Activated T-cell treated with anti-CD3 and anti-CD28 coated beads, Interleukin-2, amount 50 U/mL, for 4 hours (primary cell): ENCODE measurements around the gene OR1I1. TPM values are rescaled to one million over a fixed set of nuclear protein-coding genes. Genes with fewer than 3 reads are reported as not detected.

Experiments used
- ATAC-seq, 2 donors: fragments of 200-7000 bp; cut with Tn5 transposase; one replicate each; pipeline ENCODE4 v1.10.0; 2021
- DNase-seq: peaks from one replicate; pipeline ENCODE4 v3.0.0-alpha.2; 2020
- H3K27me3 Mint-ChIP-seq: one replicate; pipeline ENCODE4 v1.8.0; 2021; ENCODE audit warnings: low read depth, mixed read lengths
- H3K36me3 Mint-ChIP-seq: one replicate; pipeline ENCODE4 v1.8.0; 2022; ENCODE audit warnings: mixed read lengths; ENCODE audit not compliant: insufficient read depth
- H3K4me1 Mint-ChIP-seq: one replicate; pipeline ENCODE4 v1.8.0; 2021; ENCODE audit warnings: low read depth, mixed read lengths
- H3K4me3 Mint-ChIP-seq: one replicate; pipeline ENCODE4 v1.8.0; 2021; ENCODE audit warnings: mild to moderate bottlenecking, moderate library complexity, mixed read lengths
- H3K9me3 Mint-ChIP-seq: one replicate; pipeline ENCODE4 v1.8.0; 2021; ENCODE audit warnings: mixed read lengths
- total RNA-seq, 3 donors: library from RNA; stranded (reverse); gene quantifications; one replicate each; pipeline ENCODE4 v1.2.1, GENCODE V29; 2021

OR1I1 gene
- total RNA-seq, 3 donors from 2014 or later: not detected

DNA sequence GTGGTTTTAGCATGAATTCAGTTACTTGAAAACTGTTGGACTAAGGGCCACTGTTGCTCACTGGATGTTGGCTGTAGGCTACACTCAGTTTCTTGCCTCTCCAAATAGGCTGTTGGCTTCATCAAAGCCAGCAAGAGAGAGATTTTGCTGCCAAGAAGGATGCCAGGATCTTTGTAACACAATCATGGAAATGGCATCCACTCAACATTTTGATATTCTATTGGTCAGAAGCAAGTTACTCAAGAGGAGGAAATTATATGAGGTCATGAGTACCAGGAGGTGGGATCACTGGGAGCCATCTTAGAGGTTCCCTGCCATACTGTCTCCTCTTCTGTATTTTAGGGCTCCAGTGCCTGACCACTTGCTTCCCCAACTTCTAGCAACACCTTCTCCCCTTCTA lies 55.8 kb downstream of the OR1I1 start:
- Mint-ChIP-seq H3K36me3 (no peaks in the 10 kb centered on the region), H3K4me1 (no peaks in the 10 kb centered on the region), H3K27me3 (peaks cover 2% of the 10 kb centered on the region), H3K4me3 (no peak overlapping the region), H3K9me3 (peaks cover 10% of the 10 kb centered on the region)
- DNase-seq: no peak
- ATAC-seq: no peak

DNA sequence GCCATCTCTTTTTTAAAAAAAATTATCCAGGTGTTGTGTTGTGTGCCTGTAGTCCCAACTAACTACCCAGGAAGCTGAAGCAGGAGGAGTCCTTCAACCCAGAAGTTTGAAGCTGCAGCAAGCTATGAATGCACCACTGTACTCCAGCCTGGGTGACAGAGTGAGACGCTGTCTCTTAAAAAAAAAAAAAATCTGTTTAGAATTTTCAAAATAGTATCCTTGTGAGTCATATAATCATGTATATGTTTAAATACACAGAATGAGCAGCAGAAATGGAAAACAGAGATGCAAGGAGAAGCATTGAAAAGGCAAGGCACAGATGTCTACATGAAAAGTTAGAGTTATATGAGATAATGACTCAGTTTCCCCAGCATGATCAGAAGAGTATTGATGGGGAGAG lies 56.4 kb downstream of the OR1I1 start:
- Mint-ChIP-seq H3K4me3 (no peak overlapping the region), H3K4me1 (no peaks in the 10 kb centered on the region), H3K9me3 (peaks cover 10% of the 10 kb centered on the region), H3K27me3 (peaks cover 2% of the 10 kb centered on the region), H3K36me3 (no peaks in the 10 kb centered on the region)
- no peak for DNase-seq
- no peak for ATAC-seq

DNA sequence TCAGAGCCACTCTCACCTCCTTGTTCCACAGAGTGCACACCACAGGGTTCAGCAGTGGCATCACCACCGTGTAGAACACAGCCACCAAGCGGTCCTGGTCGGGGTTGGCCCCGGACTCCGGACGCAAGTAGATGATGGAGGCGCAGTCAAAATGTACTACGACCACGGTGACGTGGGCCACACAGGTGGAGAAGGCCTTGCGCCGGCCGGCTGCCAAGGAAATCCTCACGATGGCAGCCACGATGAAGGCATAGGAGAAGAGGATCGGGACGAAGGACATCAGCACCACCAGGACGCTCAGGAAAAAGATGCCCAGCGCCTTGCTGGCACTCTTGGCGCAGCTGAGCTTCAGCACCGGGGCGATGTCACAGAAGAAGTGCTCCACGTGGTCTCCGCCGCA lies 59.1 kb downstream of the OR1I1 start:
- H3K4me1 Mint-ChIP-seq: no peaks in the 10 kb centered on the region
- DNase-seq: no peak

DNA sequence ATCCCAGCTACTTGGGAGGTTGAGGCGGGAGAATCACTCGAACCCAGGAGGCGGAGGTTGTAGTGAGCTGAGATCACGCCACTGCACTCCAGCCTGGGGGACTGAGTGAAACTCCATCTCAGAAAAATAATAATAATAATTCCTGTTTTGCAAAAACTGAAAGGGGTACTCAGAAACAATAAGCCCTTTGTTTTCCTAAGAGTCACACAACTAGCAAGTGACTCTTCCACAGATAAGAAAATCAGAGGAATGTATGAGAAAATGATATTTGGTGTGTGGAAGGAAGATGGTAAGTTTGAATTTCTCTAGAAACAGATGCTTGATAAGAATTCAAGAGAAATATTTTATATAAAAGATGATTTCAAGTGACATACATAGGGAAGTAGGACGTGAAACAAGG lies 60.3 kb downstream of the OR1I1 start:
- Mint-ChIP-seq H3K9me3 (peaks cover 10% of the 10 kb centered on the region), H3K4me1 (no peaks in the 10 kb centered on the region), H3K36me3 (no peaks in the 10 kb centered on the region), H3K27me3 (peaks cover 2% of the 10 kb centered on the region), H3K4me3 (no peak overlapping the region)
- DNase-seq (no peak), ATAC-seq (no peak)

More for the DNA sequence above, 59.1 kb downstream of the OR1I1 start:
- Mint-ChIP-seq H3K27me3 (peaks cover 2% of the 10 kb centered on the region), H3K9me3 (peaks cover 10% of the 10 kb centered on the region), H3K36me3 (no peaks in the 10 kb centered on the region), H3K4me3 (no peak overlapping the region)
- ATAC-seq: no peak

Other genes with a start within 250 kb of the OR1I1 start
- gene OR7A5, start 247.0 kb upstream of the OR1I1 start, total RNA-seq: not detected
- gene OR7C1, start 247.0 kb upstream of the OR1I1 start, total RNA-seq: not detected
- gene OR7A10, start 233.3 kb upstream of the OR1I1 start, total RNA-seq: not detected
- gene OR7A17, start 196.1 kb upstream of the OR1I1 start, total RNA-seq: not detected
- not detected for gene OR7C2, start 140.7 kb upstream of the OR1I1 start, total RNA-seq
- gene SLC1A6, start 102.3 kb upstream of the OR1I1 start, total RNA-seq: not detected
- not detected for gene CASP14, start 32.7 kb upstream of the OR1I1 start, total RNA-seq
- under 1 TPM; 0.49 to 0.76 (median 0.63) TPM for gene SYDE1, start 25.2 kb downstream of the OR1I1 start, total RNA-seq
- under 1 TPM; 0.16 to 0.27 (median 0.18) TPM for gene NOTCH3, start 118.8 kb downstream of the OR1I1 start, total RNA-seq
- under 1 TPM in 1 of 3 donors, not detected in 2; 0.29 TPM for gene EPHX3, start 150.2 kb downstream of the OR1I1 start, total RNA-seq